Breast epithelium (tissue), 3 donors: Measurements from ENCODE around the gene SPATA31D4.

Source experiments
- CTCF ChIP-seq, 3 donors: fragments of 450-650 bp; IDR thresholded peaks; one replicate each; pipeline ENCODE4 v1.5.1; 2016 to 2017; ENCODE audit warnings: antibody characterized with exemption in 3 of 3, mild to moderate bottlenecking in 3 of 3, moderate library complexity in 3 of 3
- POLR2A ChIP-seq: fragments of 450-650 bp; IDR thresholded peaks from one replicate; pipeline ENCODE4 v1.6.1; 2016; ENCODE audit warnings: antibody characterized with exemption, mild to moderate bottlenecking, moderate library complexity
- POLR2AphosphoS5 ChIP-seq, 3 donors: sonication (generic); formaldehyde crosslinking; IDR thresholded peaks; one replicate each; pipeline ENCODE4 v1.6.1; 2017; ENCODE audit warnings: antibody characterized with exemption in 3 of 3

GRCh38 chr9:81979196-81979595 lies 51.0 kb downstream of the SPATA31D4 start:
- TF ChIP-seq CTCF (IDR thresholded peaks at IDR 0.05), result no peak
- TF ChIP-seq POLR2AphosphoS5 (IDR thresholded peaks at IDR 0.05), result no peak
- no peak for TF ChIP-seq POLR2A
